Activated B cell treated with CpG ODN at 0.5 μM for 24 hours (primary cell): ENCODE measurements around the gene SCGN. TPM values are rescaled to one million over a fixed set of nuclear protein-coding genes. Genes with fewer than 3 reads are reported as not detected.

Experiments
- ATAC-seq: fragments of 200-7000 bp; cut with Tn5 transposase; one replicate; pipeline ENCODE4 v1.10.0; 2021; ENCODE audit warnings: low read depth, mild to moderate bottlenecking, moderate library complexity
- CTCF ChIA-PET: fragments of 350-600 bp; sonication (Branson Sonifier 250); formaldehyde crosslinking; loops from one replicate; lab custom pipeline; 2021; ENCODE audit warnings: antibody characterized with exemption; lab: Charles Lee
- POLR2A ChIA-PET: fragments of 350-600 bp; sonication (Branson Sonifier 250); formaldehyde crosslinking; loops from one replicate; lab custom pipeline; 2021; ENCODE audit warnings: antibody characterized with exemption; lab: Charles Lee
- DNase-seq: peaks from one replicate; pipeline ENCODE4 v3.0.0; 2022
- H3K27ac Mint-ChIP-seq: one replicate; pipeline ENCODE4 v1.8.0; 2020; ENCODE audit warnings: mixed read lengths
- H3K27me3 Mint-ChIP-seq: one replicate; pipeline ENCODE4 v1.8.0; 2021; ENCODE audit warnings: mixed read lengths
- H3K36me3 Mint-ChIP-seq: one replicate; pipeline ENCODE4 v1.8.0; 2021; ENCODE audit warnings: low read depth, mixed read lengths
- H3K4me1 Mint-ChIP-seq: one replicate; pipeline ENCODE4 v1.8.0; 2021; ENCODE audit warnings: mixed read lengths
- H3K4me3 Mint-ChIP-seq: one replicate; pipeline ENCODE4 v1.8.0; 2020; ENCODE audit warnings: mild to moderate bottlenecking, mixed read lengths
- H3K9me3 Mint-ChIP-seq: one replicate; pipeline ENCODE4 v1.8.0; 2020; ENCODE audit warnings: mixed read lengths
- CTCF ChIP-seq: fragments of 200-600 bp; IDR thresholded peaks from one replicate; pipeline ENCODE4 v1.8.0; 2022; ENCODE audit warnings: antibody characterized with exemption, mild to moderate bottlenecking
- intact Hi-C: fragments of 100-400 bp; cut with micrococcal nuclease; formaldehyde crosslinking; loops from one replicate; pipeline ENCODE4 v1.15.1; 2024
- total RNA-seq: library from RNA; stranded (reverse); gene quantifications from 2 replicates; pipeline ENCODE4 v1.2.3, GENCODE V29; 2022

SCGN gene
- total RNA-seq, 1 donor from 2014 or later = not detected

GRCh38 chr6:25659633-25660368, 7.8 kb downstream of the SCGN start:
- TF ChIP-seq CTCF = no peak
- no peak for ATAC-seq
- Mint-ChIP-seq H3K27ac (no peak overlapping the region), H3K36me3 (no peaks in the 10 kb centered on the region), H3K4me3 (no peak overlapping the region), H3K27me3 (peaks cover 26% of the 10 kb centered on the region), H3K9me3 (no peaks in the 10 kb centered on the region), H3K4me1 (no peaks in the 10 kb centered on the region)
- DNase-seq = no peak
- ChIA-PET CTCF (no interaction called here), POLR2A (no interaction called here)
- intact Hi-C loops = no loop called here

- Mint-ChIP-seq H3K27me3 (peaks cover 26% of the 10 kb centered on the region), H3K9me3 (no peaks in the 10 kb centered on the region), H3K36me3 (no peaks in the 10 kb centered on the region), H3K4me1 (no peaks in the 10 kb centered on the region), H3K4me3 (no peak overlapping the region), H3K27ac (no peak overlapping the region)
- no peak for TF ChIP-seq CTCF
- ATAC-seq (no peak), DNase-seq (no peak)
- CTCF ChIA-PET = no interaction called here
- intact Hi-C loops = no loop called here
- POLR2A ChIA-PET = no interaction called here
These were observed 8.5 kb downstream of the SCGN start for GRCh38 chr6:25660512-25660911.

GRCh38 chr6:25661129-25661779, 9.2 kb downstream of the SCGN start:
- H3K36me3 Mint-ChIP-seq = no peaks in the 10 kb centered on the region
- H3K4me1 Mint-ChIP-seq = no peaks in the 10 kb centered on the region
- POLR2A ChIA-PET = no interaction called here
- CTCF ChIA-PET = no interaction called here
- peaks cover 26% of the 10 kb centered on the region for H3K27me3 Mint-ChIP-seq
- no peaks in the 10 kb centered on the region for H3K9me3 Mint-ChIP-seq
- ATAC-seq = no peak
- no peak overlapping the region for H3K27ac Mint-ChIP-seq
- DNase-seq = no peak
- H3K4me3 Mint-ChIP-seq = no peak overlapping the region
- intact Hi-C loops = no loop called here
- no peak for TF ChIP-seq CTCF

- POLR2A ChIA-PET = no interaction called here
- H3K27me3 Mint-ChIP-seq = peaks cover 26% of the 10 kb centered on the region
These were observed 13.4 kb downstream of the SCGN start for GRCh38 chr6:25665455-25665854.

More at GRCh38 chr6:25665455-25665854, 13.4 kb downstream of the SCGN start:
- no peak for TF ChIP-seq CTCF
- H3K27ac Mint-ChIP-seq = no peak overlapping the region
- ATAC-seq (no peak), DNase-seq (no peak)
- CTCF ChIA-PET = no interaction called here
- H3K36me3 Mint-ChIP-seq = no peaks in the 10 kb centered on the region
- no peak overlapping the region for H3K4me3 Mint-ChIP-seq
- intact Hi-C loops = no loop called here
- H3K9me3 Mint-ChIP-seq = no peaks in the 10 kb centered on the region
- H3K4me1 Mint-ChIP-seq = no peaks in the 10 kb centered on the region
